T-cell (primary cell): Measurements from ENCODE around the gene SH2D2A. TPM values are rescaled to one million over a fixed set of nuclear protein-coding genes. Genes with fewer than 3 reads are reported as not detected.

Experiments
- ATAC-seq, 4 experiments: fragments of 200-7000 bp in 3 of 4; fragments of 150-1000 bp in 1 of 4; cut with Tn5 transposase; replicated peaks in 1 of 4; 1 replicate in 3 of 4; 2 replicates in 1 of 4; pipeline ENCODE4 v1.10.0; 2021; ENCODE audit warnings: moderate library complexity in 3 of 4, mild to moderate bottlenecking in 2 of 4, moderate number of reproducible peaks in 1 of 4
- CTCF ChIA-PET, 2 donors: fragments of 300-600 bp; sonication (Branson Sonifier 250); formaldehyde crosslinking; loops; one replicate each; lab custom pipeline; 2022; ENCODE audit warnings: antibody characterized with exemption in 2 of 2; lab: Charles Lee
- POLR2A ChIA-PET, 2 donors: fragments of 300-600 bp; sonication (Branson Sonifier 250); formaldehyde crosslinking; loops; one replicate each; lab custom pipeline; 2022; ENCODE audit warnings: antibody characterized with exemption in 2 of 2; lab: Charles Lee
- DNase-seq, 35 experiments: peaks; one replicate each; pipeline versions ENCODE4 v3.0.0 to v3.0.0-alpha.2; 2013 to 2023
- H3K27ac ChIP-seq: one replicate; pipeline ENCODE4 v1.5.1; 2013; ENCODE audit warnings: low read length
- H3K27me3 ChIP-seq, 2 experiments: replicated peaks in 1 of 2; 1 replicate in 1 of 2; 2 replicates in 1 of 2; pipeline versions ENCODE4 v1.6.1 to v1.7.0; 2013; ENCODE audit warnings: low read length in 1 of 2, mixed read lengths in 1 of 2; ENCODE audit not compliant: control insufficient read depth in 2 of 2, insufficient read depth in 2 of 2; ENCODE audit errors: extremely low read depth in 1 of 2
- H3K36me3 ChIP-seq, 2 donors: 1 replicate in 1 of 2; 2 replicates in 1 of 2; pipeline versions ENCODE4 v1.6.1 to v1.7.0; 2013; ENCODE audit warnings: low read length in 1 of 2; ENCODE audit not compliant: control insufficient read depth in 2 of 2, insufficient read depth in 1 of 2; ENCODE audit errors: extremely low read depth in 1 of 2
- H3K4me1 ChIP-seq, 2 experiments: 1 replicate in 1 of 2; 2 replicates in 1 of 2; pipeline versions ENCODE4 v1.6.1 to v1.7.0; 2013; ENCODE audit warnings: low read length in 2 of 2, mixed read lengths in 1 of 2; ENCODE audit not compliant: insufficient read depth in 2 of 2, control insufficient read depth in 1 of 2; ENCODE audit errors: extremely low read depth in 1 of 2
- H3K4me3 ChIP-seq, 2 donors: 1 replicate in 1 of 2; 2 replicates in 1 of 2; pipeline versions ENCODE4 v1.5.1 to v1.7.0; 2013; ENCODE audit warnings: mild to moderate bottlenecking in 2 of 2, low read length in 1 of 2, moderate library complexity in 1 of 2; ENCODE audit not compliant: control insufficient read depth in 1 of 2; ENCODE audit errors: extremely low read depth in 1 of 2
- H3K9me3 ChIP-seq: 2 replicates; pipeline ENCODE4 v1.7.0; 2013
- H3K27ac Mint-ChIP-seq, 2 donors: one replicate each; pipeline ENCODE4 v1.8.0; 2020 to 2021; ENCODE audit warnings: mild to moderate bottlenecking in 2 of 2, mixed read lengths in 2 of 2
- H3K27me3 Mint-ChIP-seq, 2 donors: one replicate each; pipeline ENCODE4 v1.8.0; 2021 to 2022; ENCODE audit warnings: mixed read lengths in 2 of 2
- H3K36me3 Mint-ChIP-seq: one replicate; pipeline ENCODE4 v1.8.0; 2021; ENCODE audit warnings: mixed read lengths
- H3K4me1 Mint-ChIP-seq, 3 donors: one replicate each; pipeline ENCODE4 v1.8.0; 2020 to 2022; ENCODE audit warnings: mixed read lengths in 3 of 3, mild to moderate bottlenecking in 1 of 3
- H3K4me3 Mint-ChIP-seq, 3 donors: one replicate each; pipeline ENCODE4 v1.8.0; 2020 to 2022; ENCODE audit warnings: mild to moderate bottlenecking in 3 of 3, mixed read lengths in 3 of 3, moderate library complexity in 3 of 3
- H3K9me3 Mint-ChIP-seq, 3 donors: one replicate each; pipeline ENCODE4 v1.8.0; 2020 to 2022; ENCODE audit warnings: mixed read lengths in 3 of 3
- WGBS: methylation state at CpG from one replicate; pipeline ENCODE4 v1.1.5; 2013; ENCODE audit warnings: missing lambda C conversion rate; ENCODE audit not compliant: insufficient coverage; 5-methylcytosine and 5-hydroxymethylcytosine counted together
- total RNA-seq, 35 experiments: library from RNA in 6 of 35; stranded (reverse) in 6 of 35; fragments of 120-200 nt in 1 of 35; gene quantifications; one replicate each; pipeline versions ENCODE4 v1.2.1 to v1.2.4 and lab custom pipeline; 2013 to 2026

The SH2D2A gene
- total RNA-seq: 100 to 1,000 TPM in 1 of 5 donors, 10 to 100 TPM in 4; 42.8 to 110 (median 66.8) TPM
- 52.6 TPM for total RNA-seq (2013)
- total RNA-seq (lab: John Stamatoyannopoulos, UW): 18.4 to 262 (median 85.5) reads per million in 29 experiments

- WGBS: no CpG with 5 or more reads among the region's 10 CpGs
- Mint-ChIP-seq H3K27me3 (no peaks in the 10 kb centered on the region), H3K4me1 (peaks cover 51 to 69% (median 61%) of the 10 kb centered on the region in 3 donors), H3K4me3 (peak within 1 kb of the TSS; percentile 88 to 92 (median 89)), H3K27ac (peak within 1 kb of the TSS; percentile 98 to 100), H3K36me3 (peaks cover 14% of the 10 kb centered on the region), H3K9me3 (no peaks in the 10 kb centered on the region)
- no peaks in the 10 kb centered on the region for H3K9me3 ChIP-seq
- peak; percentile 76 to 99 (median 97) for DNase-seq
- peak within 1 kb of the TSS; percentile 50 to 70 for H3K4me3 ChIP-seq
- peak within 1 kb of the TSS; percentile 99 for H3K27ac ChIP-seq
- ChIA-PET POLR2A (interaction anchor here (0.6 kb wide), 2 partner anchors 316 to 710 kb away, joined by 3 to 4 read pairs; partner anchors contain the start of gene MEF2D (in 1 of the 2)), CTCF (interaction anchor here (1.3 to 1.6 kb wide), 2 partner anchors 22 kb away, joined by 3 to 5 read pairs; no protein-coding TSS in a partner anchor)
- ATAC-seq: peak; percentile 85 to 87 (median 86)
- H3K27me3 ChIP-seq: no peaks in the 10 kb centered on the region
- H3K4me1 ChIP-seq: peaks cover 25 to 62% of the 10 kb centered on the region in 2 experiments
- H3K36me3 ChIP-seq: peaks cover 4 to 15% of the 10 kb centered on the region in 2 donors
Observed at GRCh38 chr1:156816561-156817328, at the start of gene SH2D2A. SH2D2A (minus strand) TSS chr1:156816848; CDS start chr1:156816708, 140 bp downstream.

GRCh38 chr1:156865865-156866248 lies 49.2 kb upstream of the SH2D2A start:
- peaks cover 22 to 31% (median 29%) of the 10 kb centered on the region in 3 donors for H3K4me1 Mint-ChIP-seq
- H3K9me3 Mint-ChIP-seq: no peaks in the 10 kb centered on the region
- H3K27ac Mint-ChIP-seq: no peak overlapping the region
- H3K4me3 Mint-ChIP-seq: no peak overlapping the region
- ChIA-PET POLR2A (no interaction called here), CTCF (no interaction called here)
- Histone ChIP-seq H3K27me3 (peaks cover 13 to 77% of the 10 kb centered on the region in 2 experiments), H3K9me3 (no peaks in the 10 kb centered on the region), H3K27ac (no peak overlapping the region), H3K36me3 (no peaks in the 10 kb centered on the region), H3K4me1 (peaks cover 6 to 26% of the 10 kb centered on the region in 2 experiments), H3K4me3 (no peak overlapping the region)
- DNase-seq: no peak
- peaks cover 32 to 56% of the 10 kb centered on the region in 2 donors for H3K27me3 Mint-ChIP-seq
- no peaks in the 10 kb centered on the region for H3K36me3 Mint-ChIP-seq
- ATAC-seq: no peak
- 87% methylated on average over 3 of the region's 4 CpGs for WGBS

GRCh38 chr1:156865258-156865657 lies 48.6 kb upstream of the SH2D2A start:
- Histone ChIP-seq H3K9me3 (no peaks in the 10 kb centered on the region), H3K4me1 (peaks cover 7 to 32% of the 10 kb centered on the region in 2 experiments), H3K36me3 (no peaks in the 10 kb centered on the region), H3K4me3 (no peak overlapping the region), H3K27ac (no peak overlapping the region), H3K27me3 (peaks cover 13 to 82% of the 10 kb centered on the region in 2 experiments)
- 99% methylated on average over 8 of the region's 9 CpGs for WGBS
- Mint-ChIP-seq H3K36me3 (no peaks in the 10 kb centered on the region), H3K27ac (no peak overlapping the region), H3K9me3 (no peaks in the 10 kb centered on the region), H3K4me1 (peaks cover 24 to 34% (median 33%) of the 10 kb centered on the region in 3 donors), H3K4me3 (no peak overlapping the region), H3K27me3 (peaks cover 34 to 58% of the 10 kb centered on the region in 2 donors)
- ATAC-seq (no peak), DNase-seq (no peak)
- POLR2A ChIA-PET: no interaction called here
- CTCF ChIA-PET: no interaction called here

GRCh38 chr1:156864796-156865195 lies 48.1 kb upstream of the SH2D2A start:
- H3K27ac Mint-ChIP-seq: no peak overlapping the region
- H3K36me3 Mint-ChIP-seq: no peaks in the 10 kb centered on the region
- Histone ChIP-seq H3K4me1 (peaks cover 9 to 37% of the 10 kb centered on the region in 2 experiments), H3K27me3 (peaks cover 13 to 86% of the 10 kb centered on the region in 2 experiments), H3K4me3 (no peak overlapping the region), H3K27ac (no peak overlapping the region), H3K36me3 (no peaks in the 10 kb centered on the region), H3K9me3 (no peaks in the 10 kb centered on the region)
- peaks cover 37 to 63% of the 10 kb centered on the region in 2 donors for H3K27me3 Mint-ChIP-seq
- H3K4me3 Mint-ChIP-seq: no peak overlapping the region
- ChIA-PET POLR2A (no interaction called here), CTCF (no interaction called here)
- H3K4me1 Mint-ChIP-seq: peaks cover 26 to 37% (median 36%) of the 10 kb centered on the region in 3 donors
- H3K9me3 Mint-ChIP-seq: no peaks in the 10 kb centered on the region
- ATAC-seq (no peak), DNase-seq (no peak)
- 100% methylated on average over 2 of the region's 4 CpGs for WGBS

- 89% methylated on average over 7 of the region's 7 CpGs for WGBS
- peaks cover 9 to 44% of the 10 kb centered on the region in 2 experiments for H3K4me1 ChIP-seq
- ChIA-PET CTCF (interaction anchor here in 1 of 2 donors (0.5 kb wide), 1 partner anchor 646 kb away, joined by 4 read pairs; no protein-coding TSS in a partner anchor), POLR2A (no interaction called here)
- Mint-ChIP-seq H3K4me1 (peaks cover 27 to 44% (median 39%) of the 10 kb centered on the region in 3 donors), H3K36me3 (no peaks in the 10 kb centered on the region), H3K27ac (peak overlapping the region in 1 of 2 donors; percentile 17), H3K4me3 (no peak overlapping the region), H3K9me3 (no peaks in the 10 kb centered on the region), H3K27me3 (peaks cover 39 to 69% of the 10 kb centered on the region in 2 donors)
- H3K27ac ChIP-seq: no peak overlapping the region
- no peak overlapping the region for H3K4me3 ChIP-seq
- no peaks in the 10 kb centered on the region for H3K36me3 ChIP-seq
- DNase-seq (no peak), ATAC-seq (no peak)
- H3K9me3 ChIP-seq: no peaks in the 10 kb centered on the region
- H3K27me3 ChIP-seq: peaks cover 13 to 92% of the 10 kb centered on the region in 2 experiments
Observed at GRCh38 chr1:156863631-156864030, 47.0 kb upstream of the SH2D2A start.

GRCh38 chr1:156862997-156863599 lies 46.5 kb upstream of the SH2D2A start:
- DNase-seq (no peak), ATAC-seq (no peak)
- no peak overlapping the region for H3K4me3 ChIP-seq
- Mint-ChIP-seq H3K27me3 (peaks cover 44 to 74% of the 10 kb centered on the region in 2 donors), H3K36me3 (no peaks in the 10 kb centered on the region), H3K4me1 (peaks cover 29 to 46% (median 45%) of the 10 kb centered on the region in 3 donors), H3K9me3 (no peaks in the 10 kb centered on the region), H3K4me3 (no peak overlapping the region), H3K27ac (peak overlapping the region in 1 of 2 donors; percentile 17)
- no peak overlapping the region for H3K27ac ChIP-seq
- ChIA-PET POLR2A (no interaction called here), CTCF (interaction anchor here in 1 of 2 donors (0.5 kb wide), 1 partner anchor 646 kb away, joined by 4 read pairs; no protein-coding TSS in a partner anchor)
- H3K27me3 ChIP-seq: peaks cover 13 to 92% of the 10 kb centered on the region in 2 experiments
- H3K4me1 ChIP-seq: peaks cover 9 to 44% of the 10 kb centered on the region in 2 experiments
- no peaks in the 10 kb centered on the region for H3K9me3 ChIP-seq
- H3K36me3 ChIP-seq: no peaks in the 10 kb centered on the region
- WGBS: 44% methylated on average over 7 of the region's 10 CpGs
